GM18873 (cell line): Measurements from ENCODE around the gene SUSD6.
"Not testable (repeated sequence)": the region's sequence is repeated elsewhere in the genome, so short reads cannot be mapped to it uniquely, and the experiment has no call there.

Experiments used
- ATAC-seq: cut with Tn5 transposase; IDR thresholded peaks from one replicate; pipeline ENCODE4 v1.9.1; 2021; ENCODE audit warnings: mild to moderate bottlenecking, moderate library complexity, moderate number of reproducible peaks; ENCODE audit not compliant: unreplicated experiment, low FRiP score

Gene SUSD6

DNA sequence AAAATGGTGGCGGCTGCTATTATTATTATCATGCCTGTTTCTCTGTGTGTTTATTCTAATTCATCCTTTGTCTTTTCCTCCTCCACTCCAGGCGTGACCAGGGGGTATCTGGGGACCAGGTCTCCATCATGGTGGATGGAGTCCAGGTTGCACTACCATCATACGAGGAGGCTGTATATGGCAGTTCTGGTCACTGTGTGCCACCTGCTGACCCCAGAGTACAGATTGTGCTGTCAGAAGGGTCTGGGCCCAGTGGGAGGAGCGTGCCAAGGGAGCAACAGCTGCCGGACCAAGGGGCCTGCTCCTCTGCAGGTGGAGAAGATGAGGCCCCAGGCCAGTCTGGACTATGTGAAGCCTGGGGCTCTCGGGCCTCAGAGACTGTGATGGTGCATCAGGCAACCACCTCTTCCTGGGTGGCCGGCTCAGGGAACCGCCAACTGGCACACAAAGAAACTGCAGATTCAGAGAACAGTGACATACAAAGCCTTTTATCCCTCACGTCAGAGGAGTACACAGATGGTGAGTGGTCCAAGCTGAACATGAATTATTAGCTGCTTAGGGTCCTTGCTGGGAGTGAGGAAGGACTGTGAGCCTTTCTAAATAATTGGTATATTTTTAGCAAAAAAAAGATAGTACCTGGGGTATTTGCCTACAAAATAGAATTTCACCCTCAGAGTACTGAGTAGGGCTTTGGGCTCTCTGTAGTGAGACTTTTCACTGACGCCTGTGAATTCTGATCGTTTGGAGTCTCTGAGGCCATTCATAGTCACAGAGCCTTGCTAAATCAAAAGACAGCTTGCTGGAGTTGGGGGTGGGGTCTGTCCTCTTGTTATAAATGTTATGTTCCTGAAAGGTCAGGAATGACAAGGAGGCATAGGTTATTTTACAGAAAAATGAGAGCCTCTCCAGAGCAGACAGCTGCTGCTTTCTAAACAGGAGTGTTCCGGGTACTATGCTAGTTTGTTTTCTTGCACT is 97.5 kb downstream of the SUSD6 start:
- ATAC-seq, result no peak

DNA sequence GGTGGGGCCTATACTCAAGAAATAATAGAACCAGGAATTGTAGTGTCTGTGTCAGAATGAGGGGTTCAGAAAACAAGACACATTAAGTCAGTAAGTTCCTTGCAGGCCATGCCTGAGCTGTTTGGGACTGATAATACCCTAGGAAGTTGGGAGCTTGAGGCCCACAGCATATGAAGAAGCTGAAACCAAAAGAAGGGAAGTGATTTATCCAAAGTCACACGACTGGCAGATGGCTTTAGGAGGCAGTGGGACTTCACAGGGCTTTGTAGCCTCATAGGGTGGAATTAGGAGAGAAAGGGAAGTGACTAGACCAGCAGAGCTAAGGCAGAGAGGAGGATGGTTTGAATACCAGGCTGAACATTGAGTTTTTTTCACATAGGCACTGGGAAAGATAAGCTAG is 99.0 kb downstream of the SUSD6 start:
- no peak for ATAC-seq

DNA sequence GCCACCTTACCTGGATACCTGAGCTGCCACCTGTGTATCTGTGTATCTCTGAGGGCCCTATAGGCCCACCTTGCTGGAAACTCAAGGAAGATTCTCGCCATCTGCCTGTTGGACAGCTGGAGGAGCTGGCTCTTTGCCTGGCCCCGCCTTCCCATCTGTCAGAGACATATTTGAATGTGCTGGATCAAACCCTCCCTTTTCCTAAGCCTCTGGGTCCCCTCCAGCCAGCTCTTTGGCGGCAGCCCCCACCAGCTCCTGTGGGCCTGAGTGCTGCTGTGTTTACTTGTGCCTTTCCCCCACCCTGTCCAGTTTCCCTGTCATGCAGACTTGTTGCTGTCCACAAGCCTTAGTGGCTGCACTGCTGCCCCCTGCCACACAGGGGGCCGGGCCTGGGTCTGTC is 99.7 kb downstream of the SUSD6 start:
- no peak for ATAC-seq

GRCh38 chr14:69711477-69711876 is 100.1 kb downstream of the SUSD6 start:
- no peak for ATAC-seq

DNA sequence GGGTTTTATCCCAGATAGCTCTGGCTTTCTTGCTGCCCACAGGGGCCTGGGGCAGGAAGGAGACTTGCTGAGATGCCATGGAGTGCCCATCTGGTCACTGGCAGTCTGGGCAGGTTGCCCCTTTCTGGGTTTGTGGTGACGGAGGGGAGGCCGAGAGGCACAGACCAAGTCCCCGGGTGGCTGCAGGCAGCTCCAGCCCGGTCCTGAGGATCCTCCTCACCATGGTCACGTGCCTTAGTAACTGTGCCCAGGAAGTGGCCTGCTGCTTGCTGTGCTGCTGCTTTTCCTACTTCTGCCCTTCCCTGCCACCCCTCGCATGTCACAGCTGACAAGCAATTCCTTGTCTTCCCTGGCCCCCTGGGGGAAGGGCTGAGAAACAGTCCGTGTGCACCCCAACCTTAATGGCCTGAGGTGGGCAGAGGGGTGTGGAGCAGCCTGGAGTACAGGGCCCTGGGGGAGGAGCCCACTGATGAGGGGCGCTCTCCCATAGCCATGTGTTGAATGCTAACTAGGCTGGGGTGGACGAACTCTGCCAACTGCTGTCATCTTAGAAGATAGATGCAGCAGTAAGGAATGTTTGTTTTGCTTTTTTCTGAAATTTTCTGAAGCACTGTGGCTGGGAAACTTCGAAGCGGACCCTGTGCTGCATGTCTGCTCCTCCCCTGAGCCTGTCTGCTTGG is 100.6 kb downstream of the SUSD6 start:
- no peak for ATAC-seq

GRCh38 chr14:69712599-69713088 is 101.2 kb downstream of the SUSD6 start:
- no peak for ATAC-seq

- ATAC-seq, result no peak
Measured at GRCh38 chr14:69713209-69713781, 101.9 kb downstream of the SUSD6 start.

DNA sequence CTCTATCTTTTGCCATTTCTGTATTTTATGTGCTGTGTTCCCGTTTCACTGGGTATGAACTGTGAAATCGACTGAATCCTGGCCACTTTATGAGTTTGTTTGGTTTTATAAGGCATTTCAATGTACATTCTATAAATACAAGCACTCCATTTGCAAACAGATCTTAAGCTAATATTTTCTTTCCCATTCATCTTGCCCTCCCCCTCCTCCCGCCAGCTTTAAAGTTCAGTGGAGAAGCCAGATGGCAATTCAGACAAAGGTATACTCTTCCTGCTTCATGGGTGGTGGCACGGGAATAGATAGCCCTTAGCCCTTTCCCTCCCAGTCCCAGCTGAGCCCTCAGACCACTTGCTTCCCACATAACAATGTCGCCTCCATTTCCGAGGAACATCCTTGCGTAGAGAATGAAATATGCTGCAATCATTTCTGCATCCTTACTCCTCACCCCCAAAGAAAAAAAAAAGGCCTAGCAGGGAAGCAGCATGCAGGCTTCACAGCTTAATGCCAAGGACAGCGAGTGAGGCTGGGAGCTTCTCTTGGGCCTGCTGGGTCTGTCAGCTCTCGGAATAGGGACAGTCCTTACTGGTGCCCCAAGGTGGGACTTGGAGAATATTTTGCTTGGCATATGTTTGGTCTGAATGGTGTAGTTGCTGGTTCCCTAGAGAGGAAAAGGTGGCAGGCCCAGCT is 102.7 kb downstream of the SUSD6 start:
- no peak for ATAC-seq

DNA sequence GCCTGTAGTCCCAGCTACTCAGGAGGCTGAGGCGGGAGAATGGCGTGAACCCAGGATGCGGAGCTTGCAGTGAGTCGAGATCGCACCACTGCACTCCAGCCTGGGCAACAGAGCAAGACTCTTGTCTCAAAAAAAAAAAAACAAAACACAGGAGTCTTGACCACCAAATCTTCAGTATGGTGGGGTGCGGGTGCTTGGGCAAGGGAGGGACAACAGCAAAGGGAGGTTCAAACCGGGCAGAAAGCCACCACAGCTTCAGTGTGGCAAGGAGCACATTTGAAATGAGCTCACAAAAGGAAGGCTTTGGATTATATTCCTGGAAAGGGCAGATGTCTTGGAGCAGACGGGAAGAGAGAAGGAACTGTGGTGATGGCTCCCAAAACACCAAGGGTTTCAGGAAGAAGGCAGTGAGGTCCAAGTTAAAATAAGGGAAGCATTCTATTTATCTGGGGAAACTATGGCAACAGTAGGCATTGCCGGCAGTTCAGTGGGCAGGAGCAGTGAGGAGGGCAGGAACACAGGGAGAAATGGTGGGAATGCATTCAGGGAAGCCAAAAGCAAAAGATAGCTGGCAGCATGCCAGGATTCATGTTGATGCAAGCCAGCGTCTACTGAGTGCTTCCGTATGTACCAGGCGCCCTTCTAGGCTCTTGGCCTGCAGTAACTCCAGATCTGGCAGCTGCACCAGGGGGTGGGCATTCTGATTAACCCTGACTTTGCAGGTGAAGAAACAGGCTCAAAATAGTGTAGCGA is 104.5 kb downstream of the SUSD6 start:
- ATAC-seq, result no peak

DNA sequence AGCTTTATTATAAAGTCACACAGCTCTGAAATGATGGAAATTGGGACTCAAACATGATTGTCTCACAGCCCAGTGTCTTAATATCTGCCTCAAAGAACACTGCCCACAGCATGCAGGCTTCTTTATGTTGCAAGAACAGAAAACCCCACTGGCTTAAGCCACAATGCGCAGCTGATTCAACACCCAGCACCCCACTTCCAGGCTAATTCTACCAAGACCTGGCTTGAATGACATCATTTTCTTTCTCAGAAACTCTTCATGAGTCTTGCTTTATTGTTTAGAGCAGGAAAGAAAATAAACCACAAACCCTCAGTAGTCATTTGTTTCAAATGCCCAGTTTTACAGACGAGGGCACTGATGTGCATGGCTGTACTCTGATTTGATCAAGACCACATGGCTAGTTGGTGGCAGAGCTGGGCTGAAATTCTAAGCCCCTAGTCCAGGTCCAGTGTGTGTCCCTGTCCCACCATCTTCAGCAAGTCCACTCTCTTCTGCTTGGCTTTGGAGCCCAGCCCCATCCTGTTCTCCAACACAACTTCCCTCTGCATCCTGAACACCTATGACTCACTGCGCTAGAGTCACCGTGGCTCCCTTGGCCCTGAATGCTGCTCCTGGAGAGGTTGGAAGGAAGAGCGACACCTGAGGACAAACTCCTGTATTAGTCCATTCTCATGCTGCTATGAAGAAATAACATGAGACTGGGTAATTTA is 105.2 kb downstream of the SUSD6 start:
- ATAC-seq, result no peak

GRCh38 chr14:69718614-69719013 is 107.2 kb downstream of the SUSD6 start:
- not testable (repeated sequence) for ATAC-seq

DNA sequence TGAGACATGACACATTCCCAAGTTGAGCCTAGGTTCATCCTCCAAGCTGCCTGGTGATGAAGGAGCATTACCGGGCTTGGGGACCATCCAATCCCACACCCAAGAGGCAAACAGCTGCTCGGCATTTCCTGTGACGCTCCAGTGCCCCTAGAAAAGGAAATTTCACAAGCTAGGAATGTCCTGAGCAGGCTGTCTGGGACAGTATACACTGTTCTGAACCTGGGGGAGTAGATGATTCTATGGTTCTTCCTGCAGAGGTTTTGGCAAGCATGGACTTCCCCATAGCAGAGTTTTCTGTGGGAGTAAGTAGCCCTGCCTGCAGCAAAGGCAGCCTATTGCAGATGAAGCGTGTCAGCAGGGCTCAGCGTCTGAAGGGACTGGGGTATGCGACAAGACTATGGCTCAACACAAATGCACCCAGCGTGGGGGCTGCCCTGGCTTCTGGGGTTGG is 108.1 kb downstream of the SUSD6 start:
- ATAC-seq, result no peak

DNA sequence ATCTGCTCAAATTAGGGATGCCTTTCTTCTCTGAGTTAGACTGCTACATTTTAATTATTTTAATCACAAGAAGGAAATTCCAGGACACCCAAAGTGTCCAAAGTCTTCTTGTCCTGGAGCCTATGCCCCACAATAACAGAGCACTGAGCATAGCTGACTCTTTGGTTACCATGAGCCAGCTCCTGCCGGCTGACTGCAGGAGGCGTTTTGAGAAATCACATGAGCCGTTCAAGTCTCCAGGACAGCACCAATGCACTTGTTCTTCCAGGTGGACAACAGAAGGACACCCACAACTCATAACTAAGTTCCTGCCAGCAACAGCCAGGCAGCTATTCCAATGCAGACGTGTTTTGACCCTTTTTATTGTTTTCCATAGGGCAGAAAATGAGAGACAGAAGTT is 109.5 kb downstream of the SUSD6 start:
- ATAC-seq, result no peak

DNA sequence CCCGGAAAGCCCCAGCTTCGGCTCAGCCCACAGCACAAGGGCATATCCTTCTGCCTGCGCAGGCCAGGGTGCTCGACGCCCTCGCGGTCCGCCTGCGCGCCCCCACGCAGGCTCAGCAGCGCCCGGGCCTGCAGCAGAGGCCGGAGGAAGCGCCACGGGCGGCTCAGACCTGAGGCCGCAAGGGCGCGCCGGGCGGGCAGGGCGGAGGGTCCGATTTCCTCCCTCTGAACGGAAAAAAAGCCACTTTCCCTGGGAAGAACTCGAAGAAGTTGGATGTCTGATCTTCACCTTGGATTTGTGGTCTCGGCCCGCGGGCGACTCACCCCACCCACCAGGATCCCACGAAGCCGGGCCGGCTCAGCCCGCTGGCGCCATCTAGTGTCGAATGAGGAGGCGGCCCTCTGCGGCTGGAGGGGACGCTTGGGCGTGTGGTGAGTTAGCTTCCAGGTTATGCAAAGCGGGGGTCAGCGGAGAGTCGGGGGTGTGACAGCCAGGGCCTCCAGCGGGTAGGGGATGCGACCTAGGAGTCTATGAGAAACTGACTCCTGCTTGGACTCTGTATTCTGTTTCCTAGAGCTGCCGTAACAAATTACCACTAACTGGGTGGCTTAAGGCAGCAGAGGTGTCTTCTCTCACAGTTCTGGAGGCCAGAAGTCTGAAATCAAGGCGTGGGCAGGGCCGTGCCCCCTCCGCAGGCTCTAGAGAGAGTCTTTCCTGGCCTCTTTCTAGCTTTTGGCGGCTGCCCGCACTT is 115.5 kb downstream of the SUSD6 start:
- peak; percentile 67 for ATAC-seq

GRCh38 chr14:69727860-69728259 is 116.5 kb downstream of the SUSD6 start:
- no peak for ATAC-seq

DNA sequence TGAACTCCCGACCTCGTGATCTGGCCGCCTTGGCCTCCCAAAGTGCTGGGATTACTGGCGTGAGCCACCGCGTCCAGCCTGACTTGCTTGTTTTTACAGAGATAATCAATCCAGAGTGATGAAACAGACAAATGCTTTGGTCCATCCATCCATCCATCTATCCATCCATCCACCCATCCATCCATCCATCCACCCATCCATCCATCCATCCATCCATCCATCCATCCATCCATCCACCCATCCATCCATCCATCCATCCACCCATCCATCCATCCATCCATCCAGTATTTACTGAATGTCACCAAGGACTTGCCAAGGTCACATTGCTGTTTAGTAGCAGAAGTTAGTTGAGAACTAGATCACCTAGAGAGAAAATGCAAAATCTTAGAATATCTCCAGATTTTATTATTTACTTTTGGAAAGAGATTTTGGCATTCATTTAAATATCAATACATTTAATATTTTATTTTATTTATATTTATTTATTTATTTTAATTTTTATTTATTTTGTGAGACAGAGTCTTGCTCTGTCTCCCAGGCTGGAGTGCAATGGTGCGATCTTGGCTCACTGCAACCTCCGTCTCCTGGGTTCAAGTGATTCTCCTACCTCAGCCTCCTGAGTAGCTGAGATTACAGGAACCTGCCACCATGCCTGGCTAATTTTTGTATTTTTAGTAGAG is 120.7 kb downstream of the SUSD6 start:
- ATAC-seq, result not testable (repeated sequence)

DNA sequence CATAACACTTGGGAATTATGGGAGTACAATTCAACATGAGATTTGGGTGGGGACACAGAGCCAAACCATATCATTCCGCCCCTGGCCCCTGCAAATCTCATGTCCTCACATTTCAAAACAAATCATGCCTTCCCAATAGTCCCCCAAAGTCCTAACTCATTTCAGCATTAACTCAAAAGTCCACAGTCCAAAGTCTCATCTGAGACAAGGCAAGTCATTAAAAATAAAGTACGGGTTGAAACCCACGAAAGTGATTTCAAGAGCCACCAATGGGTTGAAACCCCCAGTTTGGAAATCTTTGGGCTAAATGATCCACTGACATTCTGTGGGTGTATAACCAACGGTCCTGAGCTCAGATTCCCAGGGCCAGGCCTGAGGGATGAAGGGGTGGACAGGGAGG is 125.0 kb downstream of the SUSD6 start:
- ATAC-seq, result not testable (repeated sequence)

DNA sequence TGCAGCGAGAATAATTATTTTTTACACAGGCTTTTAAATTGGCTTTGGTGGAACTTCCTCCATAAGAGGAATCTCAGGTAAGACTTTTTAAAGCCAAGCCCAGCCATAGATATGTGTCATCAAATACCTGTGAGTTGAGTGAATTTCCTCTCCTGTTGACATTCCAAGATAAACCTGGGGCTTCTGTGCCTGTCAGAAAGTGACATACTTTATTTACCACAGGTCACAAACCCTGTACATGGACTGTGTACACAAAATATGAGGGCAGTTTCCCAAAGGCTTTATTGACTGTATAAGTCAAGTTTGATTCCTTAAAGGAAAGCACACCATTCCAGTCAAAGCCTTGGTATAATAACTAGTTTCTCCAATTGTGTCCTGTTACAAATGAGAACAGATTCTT is 129.7 kb downstream of the SUSD6 start:
- ATAC-seq, result no peak
